Heart left ventricle (tissue), 13 donors: Measurements from ENCODE around the gene PLEKHN1.

Source experiments
- POLR2A ChIP-seq, 2 donors: fragments of 450-650 bp; IDR thresholded peaks; one replicate each; pipeline ENCODE4 v1.6.1; 2017; ENCODE audit warnings: antibody characterized with exemption in 2 of 2, mild to moderate bottlenecking in 2 of 2, moderate library complexity in 2 of 2
- TF ChIP-seq, protein P1 (sequence below), 12 donors: fragments of 200-600 bp; sonication (generic) in 4 of 12; IDR thresholded peaks; one replicate each; pipeline versions ENCODE4 v1.5.0 to v1.8.0; 2018 to 2022; ENCODE audit warnings: antibody characterized with exemption in 12 of 12, mild to moderate bottlenecking in 5 of 12
- donor health status: ischemic (EF 13 %, LVEDD 7.1; RV severe dilation, severe dysfunction).
- donor health status: DM: no; HTN: yes; CAD: no.
- donor health status: DM: no; HTN: no; CAD: no.
- donor health status: ischemic (EF 25% LVEDD 6.9; RV normal size, moderate dysfunction).
- donor health status: ischemic (EF 25% LVEDD 5.7; RV mildly dilated, moderate dysfunction).
- donor health status: ischemic (EF 35%, LVEDD 5.7; RV mildly dilated, moderate dysfunction).
- donor health status: nonischemic (EF 11% LVEDD 7.7; RV severe dilation, severe dysfunction).
- donor health status: DM: yes; HTN: yes; CAD: no.
- donor health status: PGD.
- donor health status: ischemic (EF 29% LVEDD 5.4; RV normal size, mild dysfunction).
- donor health status: nonischemic (EF 23%, LVEDD 6.1; RV moderate dilation, normal function).

DNA sequence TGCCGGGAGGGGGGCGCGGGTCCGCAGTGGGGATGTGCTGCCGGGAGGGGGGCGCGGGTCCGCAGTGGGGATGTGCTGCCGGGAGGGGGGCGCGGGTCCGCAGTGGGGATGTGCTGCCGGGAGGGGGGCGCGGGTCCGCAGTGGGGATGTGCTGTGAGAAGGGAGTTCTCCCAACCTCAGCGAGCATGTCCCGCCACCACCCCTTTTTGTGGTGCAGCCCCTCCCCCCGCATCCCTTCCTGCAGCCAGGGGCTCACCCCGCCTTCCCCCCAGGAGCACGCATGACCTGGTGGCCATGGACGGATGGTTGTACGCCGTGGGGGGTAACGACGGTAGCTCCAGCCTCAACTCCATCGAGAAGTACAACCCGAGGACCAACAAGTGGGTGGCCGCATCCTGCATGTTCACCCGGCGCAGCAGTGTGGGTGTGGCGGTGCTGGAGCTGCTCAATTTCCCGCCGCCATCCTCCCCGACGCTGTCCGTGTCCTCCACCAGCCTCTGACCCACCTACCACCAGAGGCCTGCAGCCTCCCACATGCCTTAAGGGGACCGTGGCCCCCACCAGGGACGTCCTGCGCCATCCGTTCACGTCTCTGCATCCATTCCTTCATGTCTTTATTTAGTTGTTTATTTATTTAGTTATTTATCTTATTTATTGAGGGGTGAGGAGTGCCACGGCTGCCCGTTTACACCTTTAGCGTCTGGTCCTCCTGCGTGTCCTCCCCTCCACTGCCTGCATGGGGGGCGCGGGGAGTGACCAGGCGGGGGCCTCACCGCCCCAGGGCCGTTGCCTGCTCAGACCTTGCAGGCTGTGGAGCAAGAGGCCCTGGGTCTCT, 1.4 kb upstream of the PLEKHN1 start:
- TF ChIP-seq POLR2A (IDR thresholded peaks at IDR 0.05), result no peak
- TF ChIP-seq, protein P1, sequence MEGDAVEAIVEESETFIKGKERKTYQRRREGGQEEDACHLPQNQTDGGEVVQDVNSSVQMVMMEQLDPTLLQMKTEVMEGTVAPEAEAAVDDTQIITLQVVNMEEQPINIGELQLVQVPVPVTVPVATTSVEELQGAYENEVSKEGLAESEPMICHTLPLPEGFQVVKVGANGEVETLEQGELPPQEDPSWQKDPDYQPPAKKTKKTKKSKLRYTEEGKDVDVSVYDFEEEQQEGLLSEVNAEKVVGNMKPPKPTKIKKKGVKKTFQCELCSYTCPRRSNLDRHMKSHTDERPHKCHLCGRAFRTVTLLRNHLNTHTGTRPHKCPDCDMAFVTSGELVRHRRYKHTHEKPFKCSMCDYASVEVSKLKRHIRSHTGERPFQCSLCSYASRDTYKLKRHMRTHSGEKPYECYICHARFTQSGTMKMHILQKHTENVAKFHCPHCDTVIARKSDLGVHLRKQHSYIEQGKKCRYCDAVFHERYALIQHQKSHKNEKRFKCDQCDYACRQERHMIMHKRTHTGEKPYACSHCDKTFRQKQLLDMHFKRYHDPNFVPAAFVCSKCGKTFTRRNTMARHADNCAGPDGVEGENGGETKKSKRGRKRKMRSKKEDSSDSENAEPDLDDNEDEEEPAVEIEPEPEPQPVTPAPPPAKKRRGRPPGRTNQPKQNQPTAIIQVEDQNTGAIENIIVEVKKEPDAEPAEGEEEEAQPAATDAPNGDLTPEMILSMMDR (IDR thresholded peaks at IDR 0.05), result no peak
